HFFc6 (cell line): ENCODE data around the gene DSC3. TPM values are rescaled to one million over a fixed set of nuclear protein-coding genes. Genes with fewer than 3 reads are reported as not detected.
"Not testable (repeated sequence)": the region's sequence is repeated elsewhere in the genome, so short reads cannot be mapped to it uniquely, and the experiment has no call there.

Experiments
- DNase-seq: peaks from one replicate; pipeline ENCODE4 v3.0.0-alpha.2; 2018
- H3K27ac Mint-ChIP-seq: 2 replicates; pipeline ENCODE4 v1.8.0; 2020; ENCODE audit warnings: mild to moderate bottlenecking, mixed read lengths
- H3K27me3 Mint-ChIP-seq: 2 replicates; pipeline ENCODE4 v1.8.0; 2021; ENCODE audit warnings: mild to moderate bottlenecking, moderate library complexity, mixed read lengths; ENCODE audit not compliant: insufficient read depth
- H3K36me3 Mint-ChIP-seq: 2 replicates; pipeline ENCODE4 v1.8.0; 2021; ENCODE audit warnings: low read depth, mixed read lengths
- H3K4me1 Mint-ChIP-seq: 2 replicates; pipeline ENCODE4 v1.8.0; 2020; ENCODE audit warnings: low read depth, mixed read lengths
- H3K4me3 Mint-ChIP-seq: 2 replicates; pipeline ENCODE4 v1.8.0; 2020; ENCODE audit warnings: mild to moderate bottlenecking, moderate library complexity, mixed read lengths
- H3K9me3 Mint-ChIP-seq: 2 replicates; pipeline ENCODE4 v1.8.0; 2020; ENCODE audit warnings: mild to moderate bottlenecking, mixed read lengths
- CTCF ChIP-seq: fragments of 200-600 bp; sonication (generic); IDR thresholded peaks from 2 replicates; pipeline ENCODE4 v1.5.0; 2021; ENCODE audit warnings: antibody characterized with exemption, mild to moderate bottlenecking
- total RNA-seq, 6 experiments: library from RNA; stranded (reverse); fragmentation: NEBNext Ultra II Directional; extraction: Animal tissue kit (Norgen Biotek cat#: 25700); gene quantifications; 2 replicates in 1 of 6; 3 replicates in 5 of 6; pipeline ENCODE4 v1.2.3, GENCODE V29; 2021

The DSC3 gene
- total RNA-seq, 6 experiments from 2014 or later: not detected

- no peak for DNase-seq
- TF ChIP-seq CTCF: no peak
- H3K27me3 Mint-ChIP-seq: no peaks in the 10 kb centered on the region; the same call in 1 of the 2 replicates
- no peak overlapping the region for H3K4me3 Mint-ChIP-seq
- H3K27ac Mint-ChIP-seq: no peak overlapping the region
- H3K4me1 Mint-ChIP-seq: no peaks in the 10 kb centered on the region
- peaks cover 30% of the 10 kb centered on the region for H3K9me3 Mint-ChIP-seq
- H3K36me3 Mint-ChIP-seq: no peaks in the 10 kb centered on the region
These were observed 11.8 kb downstream of the DSC3 start for GRCh38 chr18:31030574-31031278.

GRCh38 chr18:31015715-31016434 is 26.7 kb downstream of the DSC3 start:
- H3K36me3 Mint-ChIP-seq: no peaks in the 10 kb centered on the region
- no peak for TF ChIP-seq CTCF
- peaks cover 15% of the 10 kb centered on the region for H3K9me3 Mint-ChIP-seq
- no peak for DNase-seq
- H3K27ac Mint-ChIP-seq: no peak overlapping the region
- no peaks in the 10 kb centered on the region for H3K27me3 Mint-ChIP-seq
- H3K4me3 Mint-ChIP-seq: no peak overlapping the region
- no peaks in the 10 kb centered on the region for H3K4me1 Mint-ChIP-seq

- not testable (repeated sequence) for H3K27me3 Mint-ChIP-seq, H3K4me3 Mint-ChIP-seq, H3K9me3 Mint-ChIP-seq, H3K36me3 Mint-ChIP-seq, DNase-seq, H3K4me1 Mint-ChIP-seq, H3K27ac Mint-ChIP-seq
These were observed 31.1 kb downstream of the DSC3 start for GRCh38 chr18:31011455-31011854.

GRCh38 chr18:31010601-31011000 is 31.9 kb downstream of the DSC3 start:
- H3K4me3 Mint-ChIP-seq: no peak overlapping the region

GRCh38 chr18:30999887-31000628 is 42.5 kb downstream of the DSC3 start:
- Mint-ChIP-seq H3K27ac (no peak overlapping the region), H3K36me3 (no peaks in the 10 kb centered on the region), H3K4me1 (no peaks in the 10 kb centered on the region), H3K4me3 (no peak overlapping the region), H3K9me3 (peaks cover 21% of the 10 kb centered on the region), H3K27me3 (no peaks in the 10 kb centered on the region; the same call in 1 of the 2 replicates)
- DNase-seq: no peak
- TF ChIP-seq CTCF: no peak

More at GRCh38 chr18:31010601-31011000, 31.9 kb downstream of the DSC3 start:
- Mint-ChIP-seq H3K36me3 (no peaks in the 10 kb centered on the region), H3K4me1 (no peaks in the 10 kb centered on the region), H3K27me3 (no peaks in the 10 kb centered on the region), H3K9me3 (peaks cover 3% of the 10 kb centered on the region), H3K27ac (no peak overlapping the region)
- no peak for DNase-seq
- TF ChIP-seq CTCF: no peak
